IMR-90 (cell line): ENCODE measurements around the gene VSX2.

ENCODE experiments used
- CEBPB ChIP-seq: IDR thresholded peaks from 2 replicates; pipeline ENCODE4 v1.6.1; 2012; ENCODE audit warnings: low read depth, low read length, improper control_type of control experiment
- CTCF ChIP-seq: conservative IDR thresholded peaks from 2 replicates; pipeline ENCODE4 v1.5.1; 2012; ENCODE audit warnings: mild to moderate bottlenecking, low read depth, low read length, improper control_type of control experiment
- ELK1 ChIP-seq: fragments of 150-350 bp; IDR thresholded peaks from 2 replicates; pipeline ENCODE4 v1.6.1; 2016; ENCODE audit warnings: low read depth, mild to moderate bottlenecking, low read length, moderate library complexity, borderline replicate concordance
- FOS ChIP-seq: fragments of 150-350 bp; IDR thresholded peaks from 2 replicates; pipeline ENCODE4 v1.6.1; 2016; ENCODE audit warnings: low read depth, low read length
- MAFK ChIP-seq: IDR thresholded peaks from 2 replicates; pipeline ENCODE4 v1.6.1; 2012; ENCODE audit warnings: low read depth, low read length, improper control_type of control experiment
- MAZ ChIP-seq: IDR thresholded peaks from 2 replicates; pipeline ENCODE4 v1.6.1; 2012; ENCODE audit warnings: low read depth, mild to moderate bottlenecking, low read length, improper control_type of control experiment, moderate library complexity, borderline replicate concordance
- MXI1 ChIP-seq: IDR thresholded peaks from 2 replicates; pipeline ENCODE4 v1.6.1; 2012; ENCODE audit warnings: low read depth, mild to moderate bottlenecking, low read length, moderate library complexity, borderline replicate concordance
- POLR2A ChIP-seq: IDR thresholded peaks from 2 replicates; pipeline ENCODE4 v1.6.1; 2012; ENCODE audit warnings: mild to moderate bottlenecking, low read depth, low read length
- RAD21 ChIP-seq: IDR thresholded peaks from 2 replicates; pipeline ENCODE4 v1.6.1; 2012; ENCODE audit warnings: low read length, improper control_type of control experiment
- RFX5 ChIP-seq: IDR thresholded peaks from 2 replicates; pipeline ENCODE4 v1.8.0; 2012; ENCODE audit warnings: low read depth, mild to moderate bottlenecking, low read length, moderate library complexity
- USF2 ChIP-seq: fragments of 150-350 bp; IDR thresholded peaks from 2 replicates; pipeline ENCODE4 v1.6.1; 2017; ENCODE audit warnings: mild to moderate bottlenecking, antibody characterized with exemption, low read length, low read depth

- TF ChIP-seq FOS, result no peak
- no peak for TF ChIP-seq USF2
- TF ChIP-seq MAFK, result no peak
- no peak for TF ChIP-seq MXI1
- TF ChIP-seq CTCF, result no peak
- TF ChIP-seq RAD21, result no peak
- no peak for TF ChIP-seq POLR2A
- TF ChIP-seq RFX5, result no peak
- no peak for TF ChIP-seq CEBPB
- no peak for TF ChIP-seq ELK1
- no peak for TF ChIP-seq MAZ
These were observed 41.8 kb downstream of the VSX2 start for GRCh38 chr14:74281069-74281468.
